Pulmonary artery endothelial cell (primary cell): ENCODE results near the gene USP2. TPM values are rescaled to one million over a fixed set of nuclear protein-coding genes. Genes with fewer than 3 reads are reported as not detected.
A peak's percentile ranks its signal among the peaks of the same experiment; 100 is the strongest.

Source experiments
- DNase-seq: peaks from one replicate; pipeline ENCODE4 v3.0.0-alpha.2; 2011; ENCODE audit warnings: low read depth, low spot score
- total RNA-seq: library from RNA; depleted of rRNA; stranded (reverse); fragments of >200 nt; gene quantifications from 2 replicates; pipeline ENCODE4 v1.2.3, GENCODE V29; 2014

Gene USP2
- total RNA-seq, 1 donor from 2014 or later, result 0.13 TPM

- DNase-seq, result no peak
Measured at GRCh38 chr11:119377961-119378667, 3.4 kb downstream of the USP2 start.

GRCh38 chr11:119377112-119377901, 4.2 kb downstream of the USP2 start:
- no peak for DNase-seq

DNA sequence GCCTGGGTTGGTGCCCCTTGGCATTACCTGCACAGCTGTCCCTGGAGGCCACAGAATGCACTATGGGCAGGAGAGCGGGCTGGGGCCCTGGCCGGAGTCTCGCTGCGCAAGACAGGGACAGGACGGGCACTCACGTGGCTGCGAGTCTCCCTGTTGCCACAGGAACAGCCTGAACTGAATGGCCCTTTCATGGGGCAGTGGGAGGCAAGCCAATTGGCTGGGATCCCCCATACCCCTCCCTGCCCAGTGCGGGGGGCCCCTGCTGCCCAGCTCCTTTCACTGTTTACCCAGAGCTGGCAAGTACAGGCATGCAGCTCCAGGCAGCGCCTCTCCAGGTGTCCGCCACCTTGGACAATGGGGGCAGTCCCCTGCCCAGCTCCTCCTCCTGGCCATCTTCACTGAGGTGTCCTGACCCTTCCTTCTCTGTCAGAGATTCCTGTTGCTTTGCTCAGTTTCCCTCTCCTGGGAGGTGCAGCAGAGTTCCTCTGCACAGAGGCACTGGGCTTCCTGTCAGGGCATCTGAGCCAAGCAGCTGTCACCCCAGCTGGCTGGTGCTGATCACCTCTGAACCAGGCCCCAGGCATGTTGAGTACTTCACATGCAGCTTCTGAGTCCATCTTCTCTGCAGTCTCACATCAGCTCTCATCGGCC, 5.2 kb downstream of the USP2 start:
- no peak for DNase-seq

DNA sequence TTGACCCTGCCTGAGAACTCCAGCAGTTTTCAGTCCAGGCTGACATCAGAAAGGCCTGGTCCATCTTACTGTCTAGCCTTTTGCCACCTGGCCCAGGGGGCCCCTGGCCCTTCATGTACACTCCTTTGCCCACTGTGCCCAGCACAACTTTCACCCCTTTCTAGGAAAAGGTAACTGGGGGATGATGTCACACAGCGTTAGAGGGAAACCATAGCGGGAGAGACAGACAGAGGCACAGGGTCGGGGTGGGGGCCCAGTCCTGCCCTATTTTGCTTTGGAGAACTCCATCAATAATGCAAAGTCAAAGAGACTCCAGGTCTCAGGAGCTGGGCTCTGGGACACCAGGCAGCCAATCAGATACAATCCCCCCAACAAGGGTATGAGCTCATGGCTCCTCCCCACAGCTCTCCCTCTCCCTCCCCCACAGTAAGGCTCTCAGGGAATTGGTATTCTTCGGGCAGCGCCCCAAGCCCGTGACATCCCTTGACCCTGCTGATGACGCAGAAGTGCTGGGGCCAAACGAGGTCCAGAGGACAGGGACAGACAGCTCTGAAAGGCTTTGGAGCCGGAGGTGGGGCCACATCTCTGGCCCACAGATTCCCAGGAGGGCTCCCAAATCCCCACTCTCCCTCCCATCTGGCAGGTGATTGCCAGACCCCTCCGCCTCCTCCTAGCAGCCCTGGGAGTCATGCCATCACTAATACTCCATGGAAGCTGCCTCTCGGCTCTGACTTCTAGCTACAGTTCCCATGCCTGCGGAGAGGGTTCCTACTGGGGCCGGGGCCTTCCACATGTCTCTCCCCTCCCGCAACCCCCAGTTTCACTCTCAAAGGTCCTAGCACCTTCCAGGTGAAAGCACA, 5.9 kb downstream of the USP2 start:
- DNase-seq, result no peak

GRCh38 chr11:119374632-119375336, 6.7 kb downstream of the USP2 start:
- DNase-seq, result no peak

DNA sequence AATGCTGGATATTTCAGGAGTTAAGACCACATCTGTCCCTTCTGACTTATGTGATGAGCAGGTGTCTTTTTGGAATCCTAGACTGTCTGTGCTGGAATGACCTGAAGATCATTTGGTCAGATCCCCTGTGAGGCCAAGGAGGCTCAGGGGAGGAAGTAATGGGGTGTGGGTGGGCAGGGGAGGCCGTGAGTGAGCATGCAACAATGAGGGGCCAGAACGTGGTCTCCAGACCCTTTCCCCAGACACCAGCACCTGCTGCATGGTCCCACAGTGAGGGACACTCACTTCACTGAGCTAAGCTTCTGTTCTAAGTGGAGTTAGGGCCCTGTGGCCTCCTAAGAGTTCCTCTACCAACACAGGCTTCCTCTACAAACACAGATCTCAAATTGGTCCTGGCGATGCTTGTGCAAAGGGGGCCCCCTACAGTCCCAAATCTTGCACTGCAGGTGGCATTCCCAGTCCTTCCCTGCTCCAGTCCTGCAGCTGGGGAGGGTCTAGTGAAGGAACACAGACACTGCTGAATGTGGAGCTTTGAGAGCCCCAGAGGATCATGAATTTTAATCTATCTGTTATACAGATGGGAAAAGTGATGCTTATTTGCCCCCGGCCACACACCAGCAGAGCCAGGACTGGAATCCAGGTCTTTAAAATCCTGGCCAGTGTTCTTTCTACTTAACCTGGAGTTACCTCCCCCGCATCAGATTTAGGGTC, 7.4 kb downstream of the USP2 start:
- DNase-seq, result peak; percentile 43

DNA sequence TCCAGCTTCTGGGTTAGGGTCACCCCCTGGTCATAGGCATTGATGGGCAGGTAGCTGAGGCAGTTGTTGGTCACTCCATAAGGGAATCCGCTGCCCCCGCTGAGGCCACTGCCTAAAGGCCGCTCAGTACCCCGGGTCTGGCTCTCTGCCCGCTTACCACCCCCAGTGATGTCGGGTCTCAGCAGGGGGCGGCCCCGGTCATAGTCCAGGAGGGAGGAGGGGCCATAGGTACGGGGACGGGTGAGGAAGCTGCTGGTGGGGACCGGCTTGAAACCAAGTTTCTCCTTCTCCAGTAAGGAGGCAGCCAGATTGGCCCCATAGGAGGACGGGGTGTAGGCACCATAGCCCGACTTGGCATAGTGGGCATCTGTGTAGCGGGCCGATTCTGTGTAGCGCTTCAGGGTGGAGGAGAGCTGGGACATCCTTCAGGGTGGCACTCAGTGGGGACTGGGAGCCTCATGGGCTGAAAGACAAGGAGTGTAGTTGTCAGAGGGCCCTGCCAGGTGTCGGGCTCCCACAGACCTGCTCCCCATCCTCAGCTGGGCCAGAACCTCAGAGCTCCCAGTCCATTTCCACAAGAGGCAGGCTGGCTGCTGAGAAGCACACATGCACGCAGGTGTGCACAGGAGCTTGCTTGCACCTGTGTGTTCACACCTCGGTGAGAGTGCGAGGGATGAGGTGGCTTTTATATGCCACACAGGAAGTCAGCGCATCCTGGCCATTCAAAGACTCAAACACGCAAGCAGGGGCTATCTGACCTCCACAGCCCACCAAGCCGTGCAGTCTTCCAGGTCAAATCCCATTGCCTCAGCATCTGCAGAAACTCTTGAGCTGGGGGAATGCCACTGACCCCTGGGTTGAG, 8.2 kb downstream of the USP2 start:
- DNase-seq, result no peak

GRCh38 chr11:119372260-119373058, 9.0 kb downstream of the USP2 start:
- no peak for DNase-seq

GRCh38 chr11:119371778-119372182, 9.7 kb downstream of the USP2 start:
- DNase-seq, result no peak

DNA sequence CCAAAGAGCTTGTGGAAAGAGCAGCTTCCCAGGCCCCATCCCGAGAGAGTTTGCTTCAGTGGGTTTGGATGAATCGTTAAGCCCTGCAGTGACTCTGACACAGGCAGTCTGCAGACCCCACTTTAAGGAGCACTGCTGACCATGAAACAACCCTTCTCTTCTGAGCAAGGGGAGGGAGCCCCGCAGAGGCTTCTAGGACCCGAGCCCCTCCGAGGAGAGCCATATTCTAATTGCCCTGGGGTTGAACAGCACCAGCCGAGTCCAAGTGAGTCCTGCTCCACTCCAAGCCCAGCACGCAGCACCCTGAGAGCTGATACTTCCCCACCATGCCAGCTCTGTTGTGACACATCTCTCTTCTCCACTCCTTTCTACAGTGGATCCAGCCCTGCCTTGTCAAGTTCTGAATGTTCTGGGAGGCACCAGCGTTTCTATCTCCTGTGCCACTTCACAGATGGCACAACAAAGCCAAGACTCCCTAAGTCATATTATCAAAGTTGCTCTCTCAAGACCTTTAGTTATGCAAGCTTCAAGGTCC, 10.4 kb downstream of the USP2 start:
- no peak for DNase-seq

- DNase-seq, result no peak
Measured at GRCh38 chr11:119370486-119371046, 10.9 kb downstream of the USP2 start.

- no peak for DNase-seq
Measured at GRCh38 chr11:119369132-119369925, 12.2 kb downstream of the USP2 start.

- DNase-seq, result no peak
Measured at GRCh38 chr11:119368121-119369034, 13.1 kb downstream of the USP2 start.

DNA sequence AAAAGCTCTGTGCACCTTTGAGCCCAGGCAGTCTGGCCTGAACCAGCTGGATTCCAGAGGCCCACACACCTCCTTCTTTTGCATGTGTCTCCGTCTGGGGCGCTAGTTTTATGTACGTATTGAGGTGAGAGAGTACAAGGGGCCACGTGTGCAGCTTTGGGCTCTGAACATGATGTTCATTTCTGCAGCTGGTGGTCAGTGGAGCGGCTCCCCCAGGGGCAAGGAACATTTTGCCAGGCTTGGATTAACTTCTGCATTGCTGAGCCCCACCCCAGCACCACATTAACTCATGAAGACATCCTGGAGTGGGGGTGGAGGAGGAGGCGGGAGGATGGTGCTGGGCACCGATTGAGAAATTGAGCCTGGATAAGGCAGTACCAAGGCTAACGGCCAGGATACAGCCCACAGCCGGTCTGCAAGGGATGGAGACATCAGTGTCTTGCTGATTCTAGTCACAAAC, 13.8 kb downstream of the USP2 start:
- DNase-seq, result no peak

DNA sequence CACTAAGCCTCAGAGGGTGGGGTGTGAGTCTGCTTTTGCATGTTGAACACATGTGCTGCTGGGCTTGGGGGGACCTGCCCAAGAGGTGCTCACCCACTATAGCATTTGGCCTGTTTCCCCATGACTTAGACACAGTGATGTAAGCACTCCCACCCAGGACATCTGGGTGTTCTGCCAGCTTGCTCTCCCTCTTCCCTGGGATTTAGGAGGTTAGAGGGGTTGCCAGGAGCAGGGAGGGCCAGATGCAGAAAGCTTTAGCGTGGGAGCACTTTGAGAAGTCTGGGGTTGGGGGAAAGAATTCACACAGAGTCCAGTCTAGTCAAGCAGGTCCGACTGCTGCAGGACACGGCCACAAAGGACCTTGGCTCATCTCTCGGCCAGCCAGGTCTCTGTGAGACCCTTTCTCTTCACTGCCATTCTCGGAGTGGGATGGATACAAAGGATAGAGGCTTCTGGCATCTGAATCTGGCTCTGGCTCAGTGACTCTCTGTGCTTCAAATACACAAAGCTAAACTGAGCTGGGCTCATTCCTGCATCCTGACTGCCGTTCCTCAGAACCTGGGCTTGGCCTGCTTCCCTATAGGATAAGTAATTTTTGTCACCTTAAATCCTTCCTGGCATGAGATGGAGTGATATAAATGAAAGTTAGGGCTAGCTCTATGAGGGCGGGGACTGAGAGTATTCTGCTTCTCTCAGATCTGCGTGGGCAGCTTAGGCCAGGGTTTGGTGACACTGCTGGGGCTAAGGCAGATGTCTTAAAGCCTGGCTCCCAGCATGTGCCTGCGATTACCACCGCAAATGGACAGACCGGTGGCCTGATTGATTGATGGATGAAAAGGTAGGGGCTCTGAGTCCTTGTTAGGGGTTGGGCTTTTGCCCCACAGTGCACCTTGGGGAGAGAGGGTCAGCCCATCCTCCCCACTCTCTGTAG, 14.5 kb downstream of the USP2 start:
- no peak for DNase-seq
